Keratinocyte (primary cell): ENCODE data around the gene IGF1R. TPM values are rescaled to one million over a fixed set of nuclear protein-coding genes. Genes with fewer than 3 reads are reported as not detected.

ENCODE experiments used
- DNase-seq: peaks from one replicate; pipeline ENCODE4 v3.0.0-alpha.2; 2011; ENCODE audit warnings: low read depth, missing footprints, low spot score
- FAIRE-seq: peaks from 2 replicates; lab custom pipeline; 2011; peaks lifted over from hg19 to GRCh38; lab: Jason Lieb, UNC
- H2AFZ ChIP-seq: 2 replicates; pipeline ENCODE4 v1.6.0; 2012; ENCODE audit warnings: low read length, control low read depth, inconsistent platforms; ENCODE audit not compliant: control insufficient read depth
- H3K27ac ChIP-seq: 2 replicates; pipeline ENCODE4 v1.5.1; 2011; ENCODE audit warnings: low read length; ENCODE audit not compliant: control insufficient read depth, insufficient read depth
- H3K27me3 ChIP-seq: 3 replicates; pipeline ENCODE4 v1.6.0; 2011; ENCODE audit warnings: low read length; ENCODE audit not compliant: control insufficient read depth, insufficient read depth; ENCODE audit errors: extremely low read depth
- H3K36me3 ChIP-seq, 2 experiments: 2 replicates in 1 of 2; 3 replicates in 1 of 2; pipeline ENCODE4 v1.5.1; 2011; ENCODE audit warnings: low read length in 2 of 2, mild to moderate bottlenecking in 1 of 2; ENCODE audit not compliant: control insufficient read depth in 2 of 2, insufficient read depth in 2 of 2; ENCODE audit errors: extremely low read depth in 1 of 2
- H3K4me1 ChIP-seq: 3 replicates; pipeline ENCODE4 v1.5.1; 2011; ENCODE audit warnings: low read length; ENCODE audit not compliant: control insufficient read depth, insufficient read depth; ENCODE audit errors: extremely low read depth
- H3K4me2 ChIP-seq: 3 replicates; pipeline ENCODE4 v1.6.0; 2011; ENCODE audit warnings: low read depth, low read length; ENCODE audit not compliant: control insufficient read depth, insufficient read depth; ENCODE audit errors: extremely low read depth
- H3K4me3 ChIP-seq, 3 experiments: fragments of 200-600 bp in 1 of 3; sonication (generic) in 1 of 3; 2 replicates in 2 of 3; 3 replicates in 1 of 3; pipeline ENCODE4 v1.5.1; 2011 to 2016; ENCODE audit warnings: low read length in 3 of 3, mild to moderate bottlenecking in 3 of 3, control low read depth in 2 of 3, inconsistent platforms in 1 of 3, low read depth in 1 of 3, mixed read lengths in 1 of 3, mixed run types in 1 of 3, moderate library complexity in 1 of 3; ENCODE audit not compliant: control insufficient read depth in 2 of 3, insufficient read depth in 2 of 3; ENCODE audit errors: extremely low read depth in 1 of 3
- H3K79me2 ChIP-seq: 2 replicates; pipeline ENCODE4 v1.6.0; 2012; ENCODE audit warnings: low read length; ENCODE audit not compliant: control insufficient read depth, insufficient read depth
- H3K9ac ChIP-seq: 3 replicates; pipeline ENCODE4 v1.6.0; 2011; ENCODE audit warnings: low read length; ENCODE audit not compliant: control insufficient read depth, insufficient read depth; ENCODE audit errors: extremely low read depth
- H3K9me1 ChIP-seq: 3 replicates; pipeline ENCODE4 v1.6.0; 2011; ENCODE audit warnings: low read length; ENCODE audit not compliant: control insufficient read depth, insufficient read depth; ENCODE audit errors: extremely low read depth
- H3K9me3 ChIP-seq: 2 replicates; pipeline ENCODE4 v1.5.1; 2012; ENCODE audit warnings: low read depth, low read length; ENCODE audit not compliant: control insufficient read depth
- H4K20me1 ChIP-seq: 3 replicates; pipeline ENCODE4 v1.6.0; 2011; ENCODE audit warnings: low read length; ENCODE audit not compliant: control insufficient read depth, insufficient read depth; ENCODE audit errors: extremely low read depth
- EZH2 ChIP-seq: IDR thresholded peaks from one replicate; pipeline ENCODE4 v1.6.1; 2012; ENCODE audit warnings: inconsistent platforms, mild to moderate bottlenecking, low read length, moderate library complexity
- dilution Hi-C: fragments of 300-500 bp; cut with MboI; formaldehyde crosslinking; loops from one replicate; pipeline ENCODE4 v1.7.0; 2020; ENCODE audit warnings: low sequenced_read_pairs; ENCODE audit not compliant: extremely low pct_ligation_motif_present
- polyA plus RNA-seq, 5 experiments: library from polyadenylated mRNA; depleted of rRNA in 3 of 5; stranded (reverse) in 3 of 5; stranded (forward) in 1 of 5; unstranded in 1 of 5; fragments of >200 nt; gene quantifications; 1 replicate in 1 of 5; 2 replicates in 3 of 5; 3 replicates in 1 of 5; pipeline versions ENCODE4 v1.2.1 to v1.2.3, GENCODE V29; 2011 to 2012; ENCODE audit warnings: missing spikeins in 2 of 5, low read depth in 1 of 5, low replicate concordance in 1 of 5
- TF ChIP-seq, protein P1 (sequence below), 3 experiments: IDR thresholded peaks in 1 of 3; conservative IDR thresholded peaks in 1 of 3; optimal IDR thresholded peaks in 1 of 3; 2 replicates in 2 of 3; 3 replicates in 1 of 3; pipeline versions ENCODE3 to v1.5.1; 2011; ENCODE audit warnings: low read length in 3 of 3, mild to moderate bottlenecking in 3 of 3, moderate library complexity in 2 of 3, control low read depth in 1 of 3, inconsistent platforms in 1 of 3; ENCODE audit not compliant: insufficient read depth in 2 of 3; ENCODE audit errors: extremely low read depth in 1 of 3

Gene IGF1R
- polyA plus RNA-seq, 1 donor (not counting 4 experiments of a cell fraction or from before 2014, with no cell fraction given), result 14.5 TPM

GRCh38 chr15:98958918-98959639, 310.7 kb downstream of the IGF1R start:
- no peak for TF ChIP-seq EZH2
- TF ChIP-seq, protein P1, sequence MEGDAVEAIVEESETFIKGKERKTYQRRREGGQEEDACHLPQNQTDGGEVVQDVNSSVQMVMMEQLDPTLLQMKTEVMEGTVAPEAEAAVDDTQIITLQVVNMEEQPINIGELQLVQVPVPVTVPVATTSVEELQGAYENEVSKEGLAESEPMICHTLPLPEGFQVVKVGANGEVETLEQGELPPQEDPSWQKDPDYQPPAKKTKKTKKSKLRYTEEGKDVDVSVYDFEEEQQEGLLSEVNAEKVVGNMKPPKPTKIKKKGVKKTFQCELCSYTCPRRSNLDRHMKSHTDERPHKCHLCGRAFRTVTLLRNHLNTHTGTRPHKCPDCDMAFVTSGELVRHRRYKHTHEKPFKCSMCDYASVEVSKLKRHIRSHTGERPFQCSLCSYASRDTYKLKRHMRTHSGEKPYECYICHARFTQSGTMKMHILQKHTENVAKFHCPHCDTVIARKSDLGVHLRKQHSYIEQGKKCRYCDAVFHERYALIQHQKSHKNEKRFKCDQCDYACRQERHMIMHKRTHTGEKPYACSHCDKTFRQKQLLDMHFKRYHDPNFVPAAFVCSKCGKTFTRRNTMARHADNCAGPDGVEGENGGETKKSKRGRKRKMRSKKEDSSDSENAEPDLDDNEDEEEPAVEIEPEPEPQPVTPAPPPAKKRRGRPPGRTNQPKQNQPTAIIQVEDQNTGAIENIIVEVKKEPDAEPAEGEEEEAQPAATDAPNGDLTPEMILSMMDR (optimal IDR thresholded peaks at IDR 0.05 in 1 of 3, IDR thresholded peaks at IDR 0.05 in 1 of 3, conservative IDR thresholded peaks at IDR 0.05 in 1 of 3; ENCODE audit: extremely low read depth in 1 of 3, insufficient read depth in 2 of 3, low read length in 3 of 3), result no peak
- Histone ChIP-seq H3K9ac (no peak overlapping the region), H2AFZ (no peak overlapping the region), H3K27me3 (no peaks in the 10 kb centered on the region), H3K36me3 (peaks cover 30 to 54% of the 10 kb centered on the region in 2 experiments), H3K9me3 (no peaks in the 10 kb centered on the region), H3K79me2 (no peaks in the 10 kb centered on the region), H3K4me3 (no peak overlapping the region), H3K27ac (no peak overlapping the region), H3K4me1 (no peaks in the 10 kb centered on the region), H3K9me1 (no peaks in the 10 kb centered on the region), H4K20me1 (no peaks in the 10 kb centered on the region), H3K4me2 (no peak overlapping the region)
- FAIRE-seq (no peak), DNase-seq (no peak)
- dilution Hi-C loops, result no loop called here

GRCh38 chr15:98959640-98960007, 311.3 kb downstream of the IGF1R start:
- Histone ChIP-seq H3K4me1 (no peaks in the 10 kb centered on the region), H3K4me2 (no peak overlapping the region), H3K36me3 (peaks cover 26 to 50% of the 10 kb centered on the region in 2 experiments), H3K27me3 (no peaks in the 10 kb centered on the region), H4K20me1 (no peaks in the 10 kb centered on the region), H3K4me3 (no peak overlapping the region), H3K9me3 (no peaks in the 10 kb centered on the region), H2AFZ (no peak overlapping the region), H3K9ac (no peak overlapping the region), H3K79me2 (no peaks in the 10 kb centered on the region), H3K27ac (no peak overlapping the region), H3K9me1 (no peaks in the 10 kb centered on the region)
- FAIRE-seq (no peak), DNase-seq (no peak)
- dilution Hi-C loops, result no loop called here
- TF ChIP-seq EZH2, result no peak
- TF ChIP-seq, protein P1 (optimal IDR thresholded peaks at IDR 0.05 in 1 of 3, IDR thresholded peaks at IDR 0.05 in 1 of 3, conservative IDR thresholded peaks at IDR 0.05 in 1 of 3; ENCODE audit: extremely low read depth in 1 of 3, insufficient read depth in 2 of 3, low read length in 3 of 3), result no peak
